Osteoblast (primary cell): Measurements from ENCODE around the gene SLC9A2. TPM values are rescaled to one million over a fixed set of nuclear protein-coding genes. Genes with fewer than 3 reads are reported as not detected.

Experiments
- DNase-seq: peaks from one replicate; pipeline ENCODE4 v3.0.0; 2011; ENCODE audit warnings: low spot score, mixed read lengths; ENCODE audit not compliant: insufficient read length; ENCODE audit errors: missing footprints
- H2AFZ ChIP-seq: 2 replicates; pipeline ENCODE4 v1.6.0; 2011; ENCODE audit warnings: mild to moderate bottlenecking, low read length
- H3K27ac ChIP-seq: 2 replicates; pipeline ENCODE4 v1.5.1; 2011; ENCODE audit warnings: mild to moderate bottlenecking, low read depth, low read length, moderate library complexity
- H3K27me3 ChIP-seq: 2 replicates; pipeline ENCODE4 v1.6.0; 2012; ENCODE audit warnings: mild to moderate bottlenecking, control low read depth, inconsistent platforms, low read length, moderate library complexity; ENCODE audit not compliant: insufficient read depth
- H3K36me3 ChIP-seq: 2 replicates; pipeline ENCODE4 v1.5.1; 2011; ENCODE audit warnings: mild to moderate bottlenecking, low read length, control low read depth, moderate library complexity; ENCODE audit not compliant: insufficient read depth
- H3K4me1 ChIP-seq: 2 replicates; pipeline ENCODE4 v1.5.1; 2011; ENCODE audit warnings: mild to moderate bottlenecking, low read length, control low read depth, moderate library complexity; ENCODE audit not compliant: insufficient read depth
- H3K4me2 ChIP-seq: 2 replicates; pipeline ENCODE4 v1.6.0; 2011; ENCODE audit warnings: mild to moderate bottlenecking, low read length; ENCODE audit not compliant: insufficient read depth
- H3K4me3 ChIP-seq: fragments of 200-600 bp; sonication (generic); 3 replicates; pipeline ENCODE4 v1.5.1; 2012; ENCODE audit warnings: mild to moderate bottlenecking, low read length, inconsistent platforms; ENCODE audit not compliant: insufficient read depth
- H3K79me2 ChIP-seq: 2 replicates; pipeline ENCODE4 v1.6.0; 2012; ENCODE audit warnings: mild to moderate bottlenecking, low read length, control low read depth, inconsistent platforms; ENCODE audit not compliant: insufficient read depth
- H3K9me3 ChIP-seq: 2 replicates; pipeline ENCODE4 v1.5.1; 2011; ENCODE audit warnings: low read depth, low read length, control low read depth
- H4K20me1 ChIP-seq: 2 replicates; pipeline ENCODE4 v1.6.0; 2012; ENCODE audit warnings: mild to moderate bottlenecking, low read length, control low read depth; ENCODE audit not compliant: insufficient read depth
- total RNA-seq: library from RNA; depleted of rRNA; stranded (reverse); fragments of >200 nt; gene quantifications from 2 replicates; pipeline ENCODE4 v1.2.3, GENCODE V29; 2012
- TF ChIP-seq, protein P1 (sequence below): IDR thresholded peaks from 2 replicates; pipeline ENCODE4 v1.5.1; 2011; ENCODE audit warnings: mild to moderate bottlenecking, low read depth, low read length, moderate library complexity; ENCODE audit errors: extremely low read depth

The SLC9A2 gene
- total RNA-seq, 1 donor: under 0.01 TPM

GRCh38 chr2:102736410-102737409 lies 117.4 kb downstream of the SLC9A2 start:
- peaks cover 17% of the 10 kb centered on the region for H3K79me2 ChIP-seq
- TF ChIP-seq, protein P1, sequence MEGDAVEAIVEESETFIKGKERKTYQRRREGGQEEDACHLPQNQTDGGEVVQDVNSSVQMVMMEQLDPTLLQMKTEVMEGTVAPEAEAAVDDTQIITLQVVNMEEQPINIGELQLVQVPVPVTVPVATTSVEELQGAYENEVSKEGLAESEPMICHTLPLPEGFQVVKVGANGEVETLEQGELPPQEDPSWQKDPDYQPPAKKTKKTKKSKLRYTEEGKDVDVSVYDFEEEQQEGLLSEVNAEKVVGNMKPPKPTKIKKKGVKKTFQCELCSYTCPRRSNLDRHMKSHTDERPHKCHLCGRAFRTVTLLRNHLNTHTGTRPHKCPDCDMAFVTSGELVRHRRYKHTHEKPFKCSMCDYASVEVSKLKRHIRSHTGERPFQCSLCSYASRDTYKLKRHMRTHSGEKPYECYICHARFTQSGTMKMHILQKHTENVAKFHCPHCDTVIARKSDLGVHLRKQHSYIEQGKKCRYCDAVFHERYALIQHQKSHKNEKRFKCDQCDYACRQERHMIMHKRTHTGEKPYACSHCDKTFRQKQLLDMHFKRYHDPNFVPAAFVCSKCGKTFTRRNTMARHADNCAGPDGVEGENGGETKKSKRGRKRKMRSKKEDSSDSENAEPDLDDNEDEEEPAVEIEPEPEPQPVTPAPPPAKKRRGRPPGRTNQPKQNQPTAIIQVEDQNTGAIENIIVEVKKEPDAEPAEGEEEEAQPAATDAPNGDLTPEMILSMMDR: no peak
- H4K20me1 ChIP-seq: peaks cover 2% of the 10 kb centered on the region
- peaks cover 10% of the 10 kb centered on the region for H3K4me1 ChIP-seq
- peak overlapping the region; percentile 93 for H3K4me3 ChIP-seq
- no peaks in the 10 kb centered on the region for H3K9me3 ChIP-seq
- H3K36me3 ChIP-seq: peaks cover 1% of the 10 kb centered on the region
- H3K4me2 ChIP-seq: peak overlapping the region; percentile 92
- no peaks in the 10 kb centered on the region for H3K27me3 ChIP-seq
- peak; percentile 95 for DNase-seq
- H2AFZ ChIP-seq: peak overlapping the region; percentile 93
- H3K27ac ChIP-seq: peak overlapping the region; percentile 38

DNA sequence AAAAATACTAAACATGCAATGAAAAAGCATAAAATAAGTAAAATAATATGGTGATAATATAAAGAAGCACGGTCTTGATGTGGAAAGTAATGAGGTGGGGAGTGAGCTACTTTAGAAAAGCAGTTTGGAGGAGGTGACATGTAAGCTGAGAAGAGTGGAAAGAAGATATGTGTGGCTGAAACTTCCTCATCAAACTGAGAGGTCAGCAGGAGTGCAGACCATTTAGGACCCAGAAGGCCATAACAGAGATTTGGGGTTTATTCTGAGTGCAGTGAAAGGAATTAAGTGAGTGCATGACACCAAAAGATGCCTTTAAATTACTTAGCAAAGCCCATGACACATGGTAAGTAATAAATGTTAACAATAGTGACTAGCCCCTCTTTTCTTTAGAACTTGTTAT lies 118.1 kb downstream of the SLC9A2 start:
- peak overlapping the region; percentile 92 for H3K4me2 ChIP-seq
- H3K27ac ChIP-seq: no peak overlapping the region
- no peak for DNase-seq
- peak overlapping the region; percentile 93 for H2AFZ ChIP-seq
- H4K20me1 ChIP-seq: peaks cover 2% of the 10 kb centered on the region
- no peaks in the 10 kb centered on the region for H3K27me3 ChIP-seq
- peaks cover 17% of the 10 kb centered on the region for H3K79me2 ChIP-seq
- peak overlapping the region; percentile 93 for H3K4me3 ChIP-seq
- H3K9me3 ChIP-seq: no peaks in the 10 kb centered on the region
- H3K36me3 ChIP-seq: no peaks in the 10 kb centered on the region
- TF ChIP-seq, protein P1: no peak
- peaks cover 10% of the 10 kb centered on the region for H3K4me1 ChIP-seq

- no peak for DNase-seq
- Histone ChIP-seq H3K4me2 (no peak overlapping the region), H3K27me3 (no peaks in the 10 kb centered on the region), H3K9me3 (no peaks in the 10 kb centered on the region), H4K20me1 (no peaks in the 10 kb centered on the region), H3K27ac (no peak overlapping the region), H2AFZ (no peak overlapping the region), H3K4me1 (no peaks in the 10 kb centered on the region), H3K36me3 (no peaks in the 10 kb centered on the region), H3K79me2 (no peaks in the 10 kb centered on the region), H3K4me3 (no peak overlapping the region)
- TF ChIP-seq, protein P1: no peak
These were observed 123.9 kb downstream of the SLC9A2 start for GRCh38 chr2:102743259-102743658.

- no peak overlapping the region for H3K4me3 ChIP-seq
- DNase-seq: no peak
- H2AFZ ChIP-seq: no peak overlapping the region
- H3K4me1 ChIP-seq: no peaks in the 10 kb centered on the region
- H3K36me3 ChIP-seq: no peaks in the 10 kb centered on the region
- H3K27me3 ChIP-seq: no peaks in the 10 kb centered on the region
- no peak overlapping the region for H3K27ac ChIP-seq
- H4K20me1 ChIP-seq: no peaks in the 10 kb centered on the region
- TF ChIP-seq, protein P1: no peak
- H3K79me2 ChIP-seq: no peaks in the 10 kb centered on the region
- no peaks in the 10 kb centered on the region for H3K9me3 ChIP-seq
- no peak overlapping the region for H3K4me2 ChIP-seq
These were observed 128.8 kb downstream of the SLC9A2 start for GRCh38 chr2:102748107-102748506.
